ENCODE results near the gene AKR1B1. TPM values are rescaled to one million over a fixed set of nuclear protein-coding genes. Genes with fewer than 3 reads are reported as not detected.

The AKR1B1 gene
- total and polyA plus RNA-seq, 2 experiments from 2014 or later: 61.0 to 164 TPM

GRCh38 chr7:134441264-134441663, 17.6 kb downstream of the AKR1B1 start:
- Histone ChIP-seq H4K20me1 (ENCODE audit: insufficient read depth) (no peaks in the 10 kb centered on the region), H3K9ac (no peak overlapping the region), H3K36me3 (ENCODE audit: low read depth) (peaks cover 24% of the 10 kb centered on the region; the same call in 1 of the 2 replicates), H3K27ac (no peak overlapping the region), H3K79me2 (ENCODE audit: insufficient read depth) (no peaks in the 10 kb centered on the region), H3K4me1 (ENCODE audit: insufficient read depth) (no peaks in the 10 kb centered on the region), H3K27me3 (replicated peaks; ENCODE audit: insufficient read depth) (no peaks in the 10 kb centered on the region), H3F3A (ENCODE audit: insufficient read depth) (peaks cover 6% of the 10 kb centered on the region; the same call in 1 of the 2 replicates), H3K4me3 (no peak overlapping the region), H2AFZ (no peak overlapping the region), H3K9me2 (ENCODE audit: insufficient read depth) (no peaks in the 10 kb centered on the region), H3K9me3 (ENCODE audit: low read depth) (no peaks in the 10 kb centered on the region), H3K4me2 (ENCODE audit: unreplicated experiment) (no peak overlapping the region)
- in situ Hi-C loops (cut with MboI): loop anchor here (5.0 kb wide), 1 partner anchor 66 kb away; no protein-coding TSS in a partner anchor
- WGBS, 2 experiments (ENCODE audit: low coverage in 1 of 2, low lambda C conversion rate in 2 of 2, missing lambda C conversion rate in 2 of 2): 98 to 100% methylated on average over 4 of the region's 4 CpGs
- DNase-seq: no peak
- TF ChIP-seq EZH2 (IDR thresholded peaks at IDR 0.05; ENCODE audit: insufficient read depth, poor library complexity, severe bottlenecking) (no peak), EZH2phosphoT487 (IDR thresholded peaks at IDR 0.05; ENCODE audit: insufficient read depth, low read depth) (no peak)

GRCh38 chr7:134440476-134440875, 18.4 kb downstream of the AKR1B1 start:
- Histone ChIP-seq H3K27ac (no peak overlapping the region), H3K9ac (no peak overlapping the region), H4K20me1 (ENCODE audit: insufficient read depth) (no peaks in the 10 kb centered on the region), H3K36me3 (ENCODE audit: low read depth) (peaks cover 24% of the 10 kb centered on the region; the same call in 1 of the 2 replicates), H3K4me1 (ENCODE audit: insufficient read depth) (peaks cover 7% of the 10 kb centered on the region; the same call in 1 of the 2 replicates), H3F3A (ENCODE audit: insufficient read depth) (peaks cover 14% of the 10 kb centered on the region), H3K4me2 (ENCODE audit: unreplicated experiment) (no peak overlapping the region), H3K79me2 (ENCODE audit: insufficient read depth) (no peaks in the 10 kb centered on the region), H3K9me3 (ENCODE audit: low read depth) (no peaks in the 10 kb centered on the region), H3K4me3 (no peak overlapping the region), H3K27me3 (replicated peaks; ENCODE audit: insufficient read depth) (no peaks in the 10 kb centered on the region), H2AFZ (no peak overlapping the region), H3K9me2 (ENCODE audit: insufficient read depth) (no peaks in the 10 kb centered on the region)
- TF ChIP-seq EZH2phosphoT487 (IDR thresholded peaks at IDR 0.05; ENCODE audit: insufficient read depth, low read depth): no peak
- no peak for DNase-seq
- in situ Hi-C loops (cut with MboI): loop anchor here (5.0 kb wide), 1 partner anchor 67 kb away; no protein-coding TSS in a partner anchor
- WGBS, 2 experiments (ENCODE audit: low coverage in 1 of 2, low lambda C conversion rate in 2 of 2, missing lambda C conversion rate in 2 of 2): 91 to 94% methylated on average over 4 of the region's 4 CpGs

DNA sequence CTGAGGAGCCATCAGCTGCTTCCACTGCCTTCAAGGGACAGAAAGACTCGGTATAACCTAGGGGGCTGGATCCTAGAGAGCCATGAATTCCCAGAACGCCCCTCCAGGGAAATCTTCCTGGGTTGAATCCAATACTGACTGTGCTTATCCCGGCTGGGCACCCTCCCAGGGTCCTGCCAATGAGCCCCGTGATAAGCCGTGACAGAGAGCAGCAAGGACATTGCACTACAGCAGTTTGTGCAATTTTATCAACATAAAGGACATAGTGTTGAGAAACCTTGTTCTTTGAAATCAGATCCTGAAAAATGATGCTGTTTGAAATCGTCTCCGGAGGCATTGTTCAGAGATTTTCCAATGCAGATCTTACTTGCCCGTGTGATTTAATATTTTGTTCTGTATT, 18.8 kb downstream of the AKR1B1 start:
- H3K9me2 ChIP-seq (ENCODE audit: insufficient read depth): no peaks in the 10 kb centered on the region
- no peaks in the 10 kb centered on the region for H4K20me1 ChIP-seq (ENCODE audit: insufficient read depth)
- 91 to 97% methylated on average over 8 of the region's 8 CpGs for WGBS, 2 experiments (ENCODE audit: low coverage in 1 of 2, low lambda C conversion rate in 2 of 2, missing lambda C conversion rate in 2 of 2)

DNA sequence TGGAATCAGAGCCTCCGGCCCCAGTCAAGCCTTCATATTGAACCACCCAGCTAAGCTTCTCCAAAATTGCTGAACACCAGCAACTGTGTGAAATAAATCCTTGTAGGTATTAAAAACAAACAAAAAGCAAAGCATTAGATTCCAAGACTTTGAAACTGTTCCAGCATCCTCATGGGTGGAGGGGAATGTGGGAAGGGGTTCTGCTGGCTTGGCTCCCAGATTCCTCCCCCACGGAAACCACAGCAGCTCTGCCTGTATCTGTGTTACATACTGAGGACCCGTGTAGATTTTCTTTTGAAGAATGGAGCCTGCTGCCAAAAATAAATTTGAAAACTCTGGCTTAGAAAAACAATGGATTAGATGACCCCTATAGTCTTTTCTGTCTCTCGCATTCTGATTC, 20.0 kb downstream of the AKR1B1 start:
- H3K4me2 ChIP-seq (ENCODE audit: unreplicated experiment): no peak overlapping the region
- TF ChIP-seq EZH2 (IDR thresholded peaks at IDR 0.05; ENCODE audit: insufficient read depth, poor library complexity, severe bottlenecking) (no peak), EZH2phosphoT487 (IDR thresholded peaks at IDR 0.05; ENCODE audit: insufficient read depth, low read depth) (no peak)
- H3K9me2 ChIP-seq (ENCODE audit: insufficient read depth): no peaks in the 10 kb centered on the region
- in situ Hi-C loops (cut with MboI): no loop called here
- 56 to 65% methylated on average over 4 of the region's 4 CpGs for WGBS, 2 experiments (ENCODE audit: low coverage in 1 of 2, low lambda C conversion rate in 2 of 2, missing lambda C conversion rate in 2 of 2)
- H3K4me3 ChIP-seq: no peak overlapping the region
- peaks cover 15% of the 10 kb centered on the region for H3K4me1 ChIP-seq (ENCODE audit: insufficient read depth)
- no peak overlapping the region for H3K27ac ChIP-seq
- peaks cover 15% of the 10 kb centered on the region; the same call in 1 of the 2 replicates for H3K36me3 ChIP-seq (ENCODE audit: low read depth)
- no peaks in the 10 kb centered on the region for H3K9me3 ChIP-seq (ENCODE audit: low read depth)
- H3K27me3 ChIP-seq (replicated peaks; ENCODE audit: insufficient read depth): no peaks in the 10 kb centered on the region
- H2AFZ ChIP-seq: no peak overlapping the region
- no peak for DNase-seq
- no peaks in the 10 kb centered on the region for H4K20me1 ChIP-seq (ENCODE audit: insufficient read depth)
- H3K79me2 ChIP-seq (ENCODE audit: insufficient read depth): no peaks in the 10 kb centered on the region
- H3K9ac ChIP-seq: no peak overlapping the region
- H3F3A ChIP-seq (ENCODE audit: insufficient read depth): peaks cover 21% of the 10 kb centered on the region

More for the DNA sequence above, 18.8 kb downstream of the AKR1B1 start:
- no peak overlapping the region for H3K27ac ChIP-seq
- no peak overlapping the region for H3K4me2 ChIP-seq (ENCODE audit: unreplicated experiment)
- no peak overlapping the region for H2AFZ ChIP-seq
- no peaks in the 10 kb centered on the region for H3K27me3 ChIP-seq (replicated peaks; ENCODE audit: insufficient read depth)
- H3K9me3 ChIP-seq (ENCODE audit: low read depth): no peaks in the 10 kb centered on the region
- no peak for DNase-seq
- no peak overlapping the region for H3K9ac ChIP-seq
- peaks cover 18% of the 10 kb centered on the region for H3F3A ChIP-seq (ENCODE audit: insufficient read depth)
- no peak overlapping the region for H3K4me3 ChIP-seq
- H3K36me3 ChIP-seq (ENCODE audit: low read depth): peaks cover 21% of the 10 kb centered on the region; the same call in 1 of the 2 replicates
- no peaks in the 10 kb centered on the region for H3K79me2 ChIP-seq (ENCODE audit: insufficient read depth)
- H3K4me1 ChIP-seq (ENCODE audit: insufficient read depth): peaks cover 9% of the 10 kb centered on the region
- TF ChIP-seq EZH2phosphoT487 (IDR thresholded peaks at IDR 0.05; ENCODE audit: insufficient read depth, low read depth) (no peak), EZH2 (IDR thresholded peaks at IDR 0.05; ENCODE audit: insufficient read depth, poor library complexity, severe bottlenecking) (no peak)
- in situ Hi-C loops (cut with MboI): loop anchor here (5.0 kb wide), 1 partner anchor 67 kb away; no protein-coding TSS in a partner anchor

Measured in GM23248 (cell line).